ENCODE measurements around the gene SUB1.

DNA sequence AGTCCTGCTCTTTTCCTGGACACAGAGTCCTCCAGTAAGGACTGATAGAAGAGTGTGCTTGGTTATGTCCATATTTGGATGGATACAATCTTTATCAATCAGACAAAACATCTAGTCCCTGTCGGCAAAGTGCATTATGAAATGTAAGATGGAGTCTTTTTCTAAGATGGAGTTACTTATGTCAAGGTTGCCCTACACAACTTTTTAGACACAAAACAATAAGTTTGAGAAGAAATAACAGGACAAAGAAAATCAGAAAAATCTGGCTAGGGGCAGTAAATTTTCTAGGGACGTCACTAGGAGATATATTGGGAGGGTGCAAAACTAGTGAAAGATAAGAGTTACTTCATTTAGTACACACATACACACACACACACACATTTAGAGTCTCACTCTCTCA, 23.3 kb upstream of the SUB1 start:
- TF ChIP-seq EZH2 (IDR thresholded peaks at IDR 0.05; ENCODE audit: insufficient read depth, low read length) = no peak
- TF ChIP-seq, protein P1, sequence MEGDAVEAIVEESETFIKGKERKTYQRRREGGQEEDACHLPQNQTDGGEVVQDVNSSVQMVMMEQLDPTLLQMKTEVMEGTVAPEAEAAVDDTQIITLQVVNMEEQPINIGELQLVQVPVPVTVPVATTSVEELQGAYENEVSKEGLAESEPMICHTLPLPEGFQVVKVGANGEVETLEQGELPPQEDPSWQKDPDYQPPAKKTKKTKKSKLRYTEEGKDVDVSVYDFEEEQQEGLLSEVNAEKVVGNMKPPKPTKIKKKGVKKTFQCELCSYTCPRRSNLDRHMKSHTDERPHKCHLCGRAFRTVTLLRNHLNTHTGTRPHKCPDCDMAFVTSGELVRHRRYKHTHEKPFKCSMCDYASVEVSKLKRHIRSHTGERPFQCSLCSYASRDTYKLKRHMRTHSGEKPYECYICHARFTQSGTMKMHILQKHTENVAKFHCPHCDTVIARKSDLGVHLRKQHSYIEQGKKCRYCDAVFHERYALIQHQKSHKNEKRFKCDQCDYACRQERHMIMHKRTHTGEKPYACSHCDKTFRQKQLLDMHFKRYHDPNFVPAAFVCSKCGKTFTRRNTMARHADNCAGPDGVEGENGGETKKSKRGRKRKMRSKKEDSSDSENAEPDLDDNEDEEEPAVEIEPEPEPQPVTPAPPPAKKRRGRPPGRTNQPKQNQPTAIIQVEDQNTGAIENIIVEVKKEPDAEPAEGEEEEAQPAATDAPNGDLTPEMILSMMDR (IDR thresholded peaks at IDR 0.05; ENCODE audit: insufficient read depth, low read depth, low read length) = no peak
